ENCODE data around the gene CSGALNACT2. TPM values are rescaled to one million over a fixed set of nuclear protein-coding genes. Genes with fewer than 3 reads are reported as not detected.

Gene CSGALNACT2
- total RNA-seq, 1 donor: 31.8 TPM

GRCh38 chr10:43199684-43200537 is 61.7 kb downstream of the CSGALNACT2 start:
- no peak overlapping the region for H2AFZ ChIP-seq (ENCODE audit: low read length)
- no peaks in the 10 kb centered on the region for H3K27me3 ChIP-seq (ENCODE audit: insufficient read depth, low read length)
- no peaks in the 10 kb centered on the region for H3K79me2 ChIP-seq (ENCODE audit: insufficient read depth, low read length)
- H3K27ac ChIP-seq (ENCODE audit: low read depth, low read length): no peak overlapping the region
- H3K4me2 ChIP-seq (ENCODE audit: insufficient read depth, low read length): no peak overlapping the region
- H3K4me3 ChIP-seq (ENCODE audit: insufficient read depth, low read length): no peak overlapping the region
- peak; percentile 76 for DNase-seq (ENCODE audit: insufficient read length, low spot score, missing footprints)
- H3K36me3 ChIP-seq (ENCODE audit: insufficient read depth, low read length): no peaks in the 10 kb centered on the region
- H4K20me1 ChIP-seq (ENCODE audit: insufficient read depth, low read length): no peaks in the 10 kb centered on the region
- no peaks in the 10 kb centered on the region for H3K4me1 ChIP-seq (ENCODE audit: insufficient read depth, low read length)
- H3K9me3 ChIP-seq (ENCODE audit: low read depth, low read length): no peaks in the 10 kb centered on the region
- no peak for TF ChIP-seq CTCF (IDR thresholded peaks at IDR 0.05; ENCODE audit: extremely low read depth, low read depth, low read length)

GRCh38 chr10:43200538-43201390 is 62.5 kb downstream of the CSGALNACT2 start:
- DNase-seq (ENCODE audit: insufficient read length, low spot score, missing footprints): peak; percentile 77
- no peaks in the 10 kb centered on the region for H3K27me3 ChIP-seq (ENCODE audit: insufficient read depth, low read length)

GRCh38 chr10:43201545-43202131 is 63.4 kb downstream of the CSGALNACT2 start:
- no peak overlapping the region for H3K4me3 ChIP-seq (ENCODE audit: insufficient read depth, low read length)

More at GRCh38 chr10:43200538-43201390, 62.5 kb downstream of the CSGALNACT2 start:
- TF ChIP-seq CTCF (IDR thresholded peaks at IDR 0.05; ENCODE audit: extremely low read depth, low read depth, low read length): no peak
- Histone ChIP-seq H3K4me3 (ENCODE audit: insufficient read depth, low read length) (no peak overlapping the region), H3K4me1 (ENCODE audit: insufficient read depth, low read length) (no peaks in the 10 kb centered on the region), H3K36me3 (ENCODE audit: insufficient read depth, low read length) (no peaks in the 10 kb centered on the region), H2AFZ (ENCODE audit: low read length) (no peak overlapping the region), H4K20me1 (ENCODE audit: insufficient read depth, low read length) (no peaks in the 10 kb centered on the region), H3K27ac (ENCODE audit: low read depth, low read length) (no peak overlapping the region), H3K79me2 (ENCODE audit: insufficient read depth, low read length) (no peaks in the 10 kb centered on the region), H3K4me2 (ENCODE audit: insufficient read depth, low read length) (no peak overlapping the region), H3K9me3 (ENCODE audit: low read depth, low read length) (no peaks in the 10 kb centered on the region)

More at GRCh38 chr10:43201545-43202131, 63.4 kb downstream of the CSGALNACT2 start:
- H3K36me3 ChIP-seq (ENCODE audit: insufficient read depth, low read length): no peaks in the 10 kb centered on the region
- H3K4me2 ChIP-seq (ENCODE audit: insufficient read depth, low read length): no peak overlapping the region
- no peaks in the 10 kb centered on the region for H4K20me1 ChIP-seq (ENCODE audit: insufficient read depth, low read length)
- H3K79me2 ChIP-seq (ENCODE audit: insufficient read depth, low read length): no peaks in the 10 kb centered on the region
- no peak overlapping the region for H3K27ac ChIP-seq (ENCODE audit: low read depth, low read length)
- no peak for DNase-seq (ENCODE audit: insufficient read length, low spot score, missing footprints)
- no peak overlapping the region for H2AFZ ChIP-seq (ENCODE audit: low read length)
- no peak for TF ChIP-seq CTCF (IDR thresholded peaks at IDR 0.05; ENCODE audit: extremely low read depth, low read depth, low read length)
- no peaks in the 10 kb centered on the region for H3K9me3 ChIP-seq (ENCODE audit: low read depth, low read length)
- no peaks in the 10 kb centered on the region for H3K27me3 ChIP-seq (ENCODE audit: insufficient read depth, low read length)
- H3K4me1 ChIP-seq (ENCODE audit: insufficient read depth, low read length): no peaks in the 10 kb centered on the region
